ENCODE measurements around the gene EVI2A.
A peak's percentile ranks its signal among the peaks of the same experiment; 100 is the strongest.

The EVI2A gene

GRCh38 chr17:31320241-31320640, 1.2 kb downstream of the EVI2A start:
- Histone ChIP-seq H3K4me2 (ENCODE audit: low read depth, low read length, poor library complexity, severe bottlenecking) (peak overlapping the region; percentile 100), H3K9ac (ENCODE audit: low read length) (peak overlapping the region; percentile 67), H2AFZ (ENCODE audit: low read depth, low read length, severe bottlenecking) (no peak overlapping the region), H3K9me3 (ENCODE audit: insufficient read depth, low read length) (no peaks in the 10 kb centered on the region), H3K36me3 (ENCODE audit: low read length) (no peaks in the 10 kb centered on the region), H4K20me1 (ENCODE audit: low read depth, low read length) (no peaks in the 10 kb centered on the region), H3F3A (ENCODE audit: insufficient read depth) (peaks cover 66% of the 10 kb centered on the region), H3K79me2 (ENCODE audit: insufficient read depth, low read length) (peaks cover 50% of the 10 kb centered on the region), H3K4me3 (ENCODE audit: insufficient read depth, low read length, poor library complexity, severe bottlenecking) (peak overlapping the region; percentile 76), H3K27me3 (ENCODE audit: low read length) (no peaks in the 10 kb centered on the region), H3K9me2 (replicated peaks; ENCODE audit: insufficient read depth, low read length) (no peaks in the 10 kb centered on the region), H3K27ac (ENCODE audit: low read depth, low read length) (peak overlapping the region; percentile 100)
- TF ChIP-seq CTCF (IDR thresholded peaks at IDR 0.05; ENCODE audit: insufficient read depth, low read length, poor library complexity, severe bottlenecking): no peak
- TF ChIP-seq EZH2phosphoT487 (conservative IDR thresholded peaks at IDR 0.05; ENCODE audit: low read length): no peak

GRCh38 chr17:31318851-31319661, 2.4 kb downstream of the EVI2A start:
- TF ChIP-seq EZH2phosphoT487 (conservative IDR thresholded peaks at IDR 0.05; ENCODE audit: low read length): no peak
- TF ChIP-seq CTCF (IDR thresholded peaks at IDR 0.05; ENCODE audit: insufficient read depth, low read length, poor library complexity, severe bottlenecking): no peak
- Histone ChIP-seq H3K36me3 (ENCODE audit: low read length) (no peaks in the 10 kb centered on the region), H2AFZ (ENCODE audit: low read depth, low read length, severe bottlenecking) (no peak overlapping the region), H3K4me3 (ENCODE audit: insufficient read depth, low read length, poor library complexity, severe bottlenecking) (peak overlapping the region; percentile 76), H3K79me2 (ENCODE audit: insufficient read depth, low read length) (peaks cover 56% of the 10 kb centered on the region), H4K20me1 (ENCODE audit: low read depth, low read length) (no peaks in the 10 kb centered on the region), H3K27me3 (ENCODE audit: low read length) (no peaks in the 10 kb centered on the region), H3K9me2 (replicated peaks; ENCODE audit: insufficient read depth, low read length) (no peaks in the 10 kb centered on the region), H3K9ac (ENCODE audit: low read length) (peak overlapping the region; percentile 67), H3K9me3 (ENCODE audit: insufficient read depth, low read length) (no peaks in the 10 kb centered on the region), H3F3A (ENCODE audit: insufficient read depth) (peaks cover 78% of the 10 kb centered on the region), H3K27ac (ENCODE audit: low read depth, low read length) (peak overlapping the region; percentile 100), H3K4me2 (ENCODE audit: low read depth, low read length, poor library complexity, severe bottlenecking) (peak overlapping the region; percentile 100)

GRCh38 chr17:31318298-31318801, 3.1 kb downstream of the EVI2A start:
- peaks cover 57% of the 10 kb centered on the region for H3K79me2 ChIP-seq (ENCODE audit: insufficient read depth, low read length)
- H2AFZ ChIP-seq (ENCODE audit: low read depth, low read length, severe bottlenecking): no peak overlapping the region
- peak overlapping the region; percentile 100 for H3K4me2 ChIP-seq (ENCODE audit: low read depth, low read length, poor library complexity, severe bottlenecking)
- peak overlapping the region; percentile 76 for H3K4me3 ChIP-seq (ENCODE audit: insufficient read depth, low read length, poor library complexity, severe bottlenecking)
- H3K27me3 ChIP-seq (ENCODE audit: low read length): no peaks in the 10 kb centered on the region
- H3K27ac ChIP-seq (ENCODE audit: low read depth, low read length): peak overlapping the region; percentile 100
- peak overlapping the region; percentile 67 for H3K9ac ChIP-seq (ENCODE audit: low read length)
- no peaks in the 10 kb centered on the region for H3K36me3 ChIP-seq (ENCODE audit: low read length)
- TF ChIP-seq EZH2phosphoT487 (conservative IDR thresholded peaks at IDR 0.05; ENCODE audit: low read length) (no peak), CTCF (IDR thresholded peaks at IDR 0.05; ENCODE audit: insufficient read depth, low read length, poor library complexity, severe bottlenecking) (no peak)
- peaks cover 85% of the 10 kb centered on the region for H3F3A ChIP-seq (ENCODE audit: insufficient read depth)
- no peaks in the 10 kb centered on the region for H3K9me3 ChIP-seq (ENCODE audit: insufficient read depth, low read length)
- no peaks in the 10 kb centered on the region for H4K20me1 ChIP-seq (ENCODE audit: low read depth, low read length)
- no peaks in the 10 kb centered on the region for H3K9me2 ChIP-seq (replicated peaks; ENCODE audit: insufficient read depth, low read length)

Measured in SU-DHL-6 (cell line).